GM21576 (cell line): Measurements from ENCODE around the gene PTPN20.
"Not testable (repeated sequence)": the region's sequence is repeated elsewhere in the genome, so short reads cannot be mapped to it uniquely, and the experiment has no call there.

Source experiments
- ATAC-seq: cut with Tn5 transposase; IDR thresholded peaks from one replicate; pipeline ENCODE4 v1.9.1; 2021; ENCODE audit warnings: mild to moderate bottlenecking, moderate library complexity; ENCODE audit not compliant: unreplicated experiment

Gene PTPN20, protein sequence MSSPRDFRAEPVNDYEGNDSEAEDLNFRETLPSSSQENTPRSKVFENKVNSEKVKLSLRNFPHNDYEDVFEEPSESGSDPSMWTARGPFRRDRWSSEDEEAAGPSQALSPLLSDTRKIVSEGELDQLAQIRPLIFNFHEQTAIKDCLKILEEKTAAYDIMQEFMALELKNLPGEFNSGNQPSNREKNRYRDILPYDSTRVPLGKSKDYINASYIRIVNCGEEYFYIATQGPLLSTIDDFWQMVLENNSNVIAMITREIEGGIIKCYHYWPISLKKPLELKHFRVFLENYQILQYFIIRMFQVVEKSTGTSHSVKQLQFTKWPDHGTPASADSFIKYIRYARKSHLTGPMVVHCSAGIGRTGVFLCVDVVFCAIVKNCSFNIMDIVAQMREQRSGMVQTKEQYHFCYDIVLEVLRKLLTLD

DNA sequence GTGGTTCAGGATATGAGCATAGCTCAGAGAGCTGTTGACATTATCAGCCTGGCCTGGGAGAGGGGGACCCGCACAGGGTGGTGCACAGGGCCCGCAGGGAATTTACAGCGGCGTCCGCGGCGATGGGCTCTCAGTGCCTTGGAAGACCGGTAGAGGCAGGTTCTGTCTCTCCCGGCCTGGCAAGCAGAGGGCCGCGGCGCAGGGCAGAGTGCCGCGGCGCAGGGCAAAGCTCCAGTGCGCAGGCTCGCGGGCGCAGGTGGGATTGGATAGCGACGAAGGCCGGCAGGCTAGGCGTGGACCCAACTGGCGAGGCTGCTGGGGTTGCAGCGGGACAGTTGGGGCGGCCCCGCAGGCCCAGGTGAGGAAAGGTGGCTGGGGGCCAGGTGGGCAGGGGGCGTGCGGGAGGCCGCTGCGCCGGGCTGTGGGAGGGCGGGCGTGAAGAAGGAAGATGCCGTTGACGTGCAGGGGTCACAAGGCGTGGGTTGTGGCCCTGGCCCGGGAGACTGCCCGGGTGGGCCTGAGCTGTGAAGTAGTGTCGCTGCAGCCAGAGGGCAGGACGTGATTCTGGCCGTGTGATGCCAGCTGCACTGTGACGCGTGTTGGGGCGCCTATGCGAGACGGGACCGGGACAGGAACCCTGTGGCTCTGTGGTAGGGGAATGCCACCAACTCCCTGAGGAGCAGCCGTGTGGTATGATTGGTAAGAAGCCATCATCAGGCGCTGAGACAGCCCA lies at the start of gene PTPN20:
PTPN20 (plus strand) TSS at position 285 of the 733 bp plus-strand sequence. CDS start 21,072 bp downstream, outside the sequence.
- not testable (repeated sequence) for ATAC-seq

DNA sequence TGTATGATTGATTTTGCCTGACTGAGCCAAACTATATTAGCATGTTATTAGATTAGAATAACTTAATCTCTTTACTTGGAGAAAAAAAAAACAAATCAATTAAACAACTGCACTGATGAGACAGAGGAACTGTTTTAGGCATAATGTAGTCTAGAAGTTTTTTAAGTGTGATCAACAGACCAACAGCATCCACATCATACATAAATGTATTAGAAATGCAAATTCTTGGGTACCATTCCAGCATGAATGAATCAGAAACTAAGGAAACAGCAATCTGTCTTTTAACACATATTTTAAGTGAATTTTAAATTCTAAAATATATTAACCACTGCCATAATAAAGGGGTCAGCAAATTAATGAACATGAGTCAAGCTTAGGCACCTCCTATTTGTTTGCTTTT lies 41.5 kb upstream of the PTPN20 start:
- not testable (repeated sequence) for ATAC-seq

GRCh38 chr10:46871583-46871982 lies 39.6 kb upstream of the PTPN20 start:
- not testable (repeated sequence) for ATAC-seq

- not testable (repeated sequence) for ATAC-seq
These were observed 35.9 kb upstream of the PTPN20 start for GRCh38 chr10:46875304-46875703.

GRCh38 chr10:46876773-46877172 lies 34.5 kb upstream of the PTPN20 start:
- not testable (repeated sequence) for ATAC-seq

DNA sequence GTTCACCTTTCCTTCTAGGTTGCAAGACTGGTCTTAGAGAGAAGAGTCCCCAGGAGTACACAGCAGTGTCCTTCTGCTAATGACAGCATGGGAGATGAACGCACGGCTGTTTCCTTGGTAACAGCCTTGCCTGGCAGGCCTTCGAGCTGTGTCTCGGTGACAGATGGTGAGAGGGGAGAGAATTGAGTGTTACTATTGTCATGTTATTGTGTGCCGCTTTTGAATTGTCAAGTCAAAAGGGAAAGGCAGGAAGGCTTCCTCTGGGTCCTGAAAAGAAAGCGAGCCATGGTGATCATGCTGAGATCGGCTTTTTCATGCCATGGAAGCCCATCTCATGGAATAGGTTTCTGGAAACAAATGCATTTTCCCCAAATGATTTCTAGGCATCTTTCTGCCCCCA lies 32.5 kb upstream of the PTPN20 start:
- not testable (repeated sequence) for ATAC-seq

DNA sequence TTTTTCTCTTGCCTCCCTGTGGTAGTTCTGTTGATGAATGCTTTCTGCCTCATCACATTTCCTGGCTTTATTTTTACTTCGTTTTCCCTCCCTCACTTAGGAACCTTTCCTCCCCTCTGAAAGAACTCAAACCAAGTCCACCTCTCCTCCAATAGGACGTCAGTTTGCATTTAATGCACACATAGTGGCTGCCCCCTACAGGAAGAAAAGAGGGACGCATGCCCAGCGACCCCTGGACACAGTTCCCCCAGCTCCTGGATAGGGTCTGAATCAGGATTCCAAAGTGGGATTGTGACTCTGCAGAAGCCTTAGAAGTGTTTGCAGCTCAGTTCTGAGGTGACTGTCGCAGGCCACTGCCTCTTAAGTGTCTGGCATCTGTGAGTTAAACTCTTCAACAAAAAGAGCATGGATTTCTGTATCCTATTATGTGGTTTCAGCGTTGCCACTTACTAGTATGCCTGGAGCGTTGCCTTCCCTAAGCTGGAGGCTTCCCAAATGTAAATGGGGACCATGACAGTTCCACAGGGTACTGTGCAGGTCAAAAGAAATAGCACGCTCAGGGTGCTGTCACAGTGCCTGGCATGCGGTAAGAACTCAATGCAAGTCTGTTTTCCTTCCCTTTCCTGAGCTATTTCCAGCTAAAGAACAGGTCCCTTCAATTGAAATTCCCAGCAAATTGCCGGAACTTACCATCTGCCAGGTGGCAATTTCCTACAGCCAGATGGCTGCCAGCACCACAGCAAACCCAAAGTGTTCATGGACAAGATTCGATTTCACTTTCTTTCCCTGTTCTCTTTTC lies 20.2 kb upstream of the PTPN20 start:
- ATAC-seq: not testable (repeated sequence)

DNA sequence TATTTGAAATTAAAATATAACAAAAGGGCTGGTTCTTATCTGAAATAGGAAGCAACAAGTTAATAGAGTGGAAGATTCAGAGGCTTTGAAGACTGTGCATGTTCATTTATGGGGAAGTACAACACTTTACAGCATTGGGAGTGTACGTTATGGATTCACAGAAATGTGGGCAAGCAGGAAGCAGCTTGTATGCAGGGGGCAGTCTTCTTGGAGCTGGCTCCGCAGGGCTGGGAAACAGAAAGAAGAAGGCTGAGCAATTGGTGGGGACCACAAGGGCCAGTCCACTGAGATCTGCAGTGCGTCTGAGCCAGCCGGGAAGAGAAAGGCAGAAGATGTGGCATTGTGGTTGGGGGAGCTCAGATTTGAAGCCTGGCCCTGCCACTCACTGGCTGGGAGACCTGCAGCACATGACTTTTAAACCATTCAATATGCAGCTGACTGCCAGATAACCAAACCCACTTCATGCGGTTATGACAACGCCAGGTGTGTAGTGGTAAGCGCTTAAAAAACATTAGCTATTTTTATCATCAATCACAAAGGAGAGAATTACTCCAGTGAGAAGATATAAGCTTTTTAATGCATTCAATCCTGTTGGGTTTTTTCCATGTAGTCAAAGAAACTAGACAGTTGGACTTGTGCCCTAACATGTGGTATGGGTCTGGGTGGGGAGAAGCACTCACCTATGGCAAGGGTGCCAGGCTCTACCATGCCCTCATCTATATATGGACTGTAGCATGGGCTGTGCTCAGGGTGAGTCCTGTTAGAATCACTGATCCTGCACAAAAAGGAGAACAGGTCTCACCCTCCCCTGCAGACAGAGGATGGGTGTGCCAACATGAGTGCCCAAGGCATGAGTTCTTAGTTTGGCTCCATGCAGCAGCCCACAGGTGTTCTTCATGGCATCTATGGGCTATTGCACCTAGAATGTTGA lies 14.2 kb upstream of the PTPN20 start:
- not testable (repeated sequence) for ATAC-seq

GRCh38 chr10:46901247-46901646 lies 10.0 kb upstream of the PTPN20 start:
- ATAC-seq: not testable (repeated sequence)

- ATAC-seq: not testable (repeated sequence)
These were observed 7.4 kb upstream of the PTPN20 start for GRCh38 chr10:46903874-46904273.

DNA sequence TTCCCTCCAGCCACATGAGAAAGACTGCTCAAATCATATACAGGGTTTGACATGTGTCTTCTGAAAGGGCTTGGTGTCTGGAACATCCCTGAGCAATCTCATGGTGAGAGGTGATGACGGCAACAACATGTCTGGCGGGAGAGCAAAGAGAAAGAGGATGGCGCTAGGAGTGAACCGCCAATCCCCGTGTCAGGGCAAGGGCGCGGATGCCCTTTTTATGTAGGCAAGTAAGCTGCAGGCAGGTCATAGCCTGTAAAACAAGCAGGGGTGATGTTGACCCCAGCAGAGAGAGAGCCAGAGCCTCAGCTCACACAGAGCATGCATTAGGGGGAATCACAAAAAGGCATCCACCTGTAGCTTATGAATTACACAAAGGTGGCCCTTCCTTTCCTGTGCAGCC lies 4.9 kb upstream of the PTPN20 start:
- not testable (repeated sequence) for ATAC-seq

- ATAC-seq: not testable (repeated sequence)
These were observed 3.8 kb upstream of the PTPN20 start for GRCh38 chr10:46907185-46908117.

DNA sequence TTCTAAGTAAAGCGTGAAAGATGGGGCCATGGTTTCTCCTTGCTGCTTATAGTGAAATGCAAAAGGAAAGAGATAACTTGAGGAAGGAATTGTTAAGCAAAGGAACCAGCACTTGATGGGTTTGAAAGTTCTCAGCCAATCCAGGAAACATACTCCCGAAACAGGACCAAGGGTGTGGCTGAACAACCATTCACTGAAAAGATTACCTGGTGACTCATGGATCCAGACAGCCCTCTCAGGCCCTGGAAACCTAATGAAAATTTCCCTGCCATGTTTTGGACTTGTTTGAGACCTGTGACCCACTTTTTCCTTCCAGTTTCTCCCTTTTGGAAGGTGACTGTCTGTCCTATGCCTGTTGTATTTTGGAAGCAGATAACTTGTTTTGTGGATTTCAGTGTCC lies 11.3 kb downstream of the PTPN20 start:
- ATAC-seq: not testable (repeated sequence)

DNA sequence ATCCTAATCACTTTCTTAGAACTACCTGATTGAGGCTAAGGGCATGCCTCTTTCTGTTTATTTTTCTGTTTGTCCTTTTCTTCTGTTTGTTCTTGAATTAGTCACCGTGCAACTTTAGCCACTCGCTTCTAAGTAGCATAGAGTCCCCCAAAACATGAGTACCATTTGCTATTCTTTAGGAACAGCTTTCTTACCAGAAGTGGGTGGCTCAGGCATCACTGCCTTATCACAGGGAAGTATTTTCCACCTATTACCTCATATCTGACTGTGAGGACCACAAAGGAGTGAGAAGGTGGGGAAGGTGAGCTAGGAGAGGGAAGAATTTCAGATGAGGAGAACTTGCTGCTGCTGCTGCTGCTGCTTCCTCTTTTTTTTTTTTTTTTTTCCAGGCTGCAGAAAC lies 13.9 kb downstream of the PTPN20 start:
- not testable (repeated sequence) for ATAC-seq

- ATAC-seq: not testable (repeated sequence)
These were observed 14.6 kb downstream of the PTPN20 start for GRCh38 chr10:46925853-46926252.

GRCh38 chr10:46928810-46929209 lies 17.6 kb downstream of the PTPN20 start:
- not testable (repeated sequence) for ATAC-seq

GRCh38 chr10:46932383-46932782 lies 21.2 kb downstream of the PTPN20 start:
- ATAC-seq: not testable (repeated sequence)

DNA sequence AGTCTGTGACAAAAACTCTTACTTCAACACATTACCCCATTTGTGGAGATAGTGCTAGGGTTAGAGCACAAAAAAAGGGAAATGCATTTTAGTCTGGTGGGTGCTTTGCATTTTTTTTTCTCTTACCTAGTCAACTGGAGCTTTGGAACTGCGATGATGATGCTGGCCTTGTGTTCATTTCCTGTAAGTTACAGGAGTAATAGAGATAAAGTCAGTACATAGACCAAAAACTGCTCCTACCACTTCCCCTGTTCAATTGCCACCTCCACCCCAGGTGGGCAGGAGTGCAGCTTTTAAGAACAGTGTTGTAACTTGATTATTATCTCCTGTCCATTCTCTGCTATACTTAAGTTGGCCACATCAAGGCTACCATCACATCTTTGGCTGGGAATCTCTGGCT lies 29.9 kb downstream of the PTPN20 start:
- not testable (repeated sequence) for ATAC-seq
